D341Med (cell line): ENCODE results near the gene CAMK4.

Experiments
- DNase-seq: peaks from one replicate; pipeline ENCODE4 v3.0.0; 2012; ENCODE audit warnings: low spot score

CAMK4 gene

DNA sequence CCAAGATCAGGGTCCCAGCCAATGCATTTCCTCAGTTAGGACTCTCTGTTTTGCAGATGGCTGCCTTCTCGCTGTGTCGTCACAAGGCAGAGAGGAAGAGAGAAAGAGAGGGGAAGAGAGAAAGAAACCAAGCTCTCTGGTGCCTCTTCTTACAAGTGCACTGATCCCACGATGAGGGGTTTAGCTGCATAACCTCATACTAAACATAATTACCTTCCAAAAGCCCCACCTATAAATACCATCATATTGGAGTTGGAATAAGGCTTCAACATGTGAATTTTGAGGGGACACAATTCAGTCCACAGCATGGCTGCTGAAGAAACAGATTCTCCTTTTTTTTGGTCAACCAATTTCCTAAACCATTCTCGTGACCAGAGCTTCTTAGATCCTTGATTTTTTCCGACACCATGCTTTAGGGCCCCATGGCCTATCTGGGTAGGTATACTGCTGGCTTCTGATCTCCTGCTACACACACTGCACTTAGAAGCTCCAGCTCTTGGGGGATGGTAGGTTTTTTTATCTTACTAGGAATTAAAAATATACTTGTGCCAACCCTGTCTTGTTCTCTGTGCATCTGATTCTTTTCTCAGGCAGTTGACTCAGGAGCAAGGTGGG lies 5.1 kb downstream of the CAMK4 start:
- DNase-seq: no peak

DNA sequence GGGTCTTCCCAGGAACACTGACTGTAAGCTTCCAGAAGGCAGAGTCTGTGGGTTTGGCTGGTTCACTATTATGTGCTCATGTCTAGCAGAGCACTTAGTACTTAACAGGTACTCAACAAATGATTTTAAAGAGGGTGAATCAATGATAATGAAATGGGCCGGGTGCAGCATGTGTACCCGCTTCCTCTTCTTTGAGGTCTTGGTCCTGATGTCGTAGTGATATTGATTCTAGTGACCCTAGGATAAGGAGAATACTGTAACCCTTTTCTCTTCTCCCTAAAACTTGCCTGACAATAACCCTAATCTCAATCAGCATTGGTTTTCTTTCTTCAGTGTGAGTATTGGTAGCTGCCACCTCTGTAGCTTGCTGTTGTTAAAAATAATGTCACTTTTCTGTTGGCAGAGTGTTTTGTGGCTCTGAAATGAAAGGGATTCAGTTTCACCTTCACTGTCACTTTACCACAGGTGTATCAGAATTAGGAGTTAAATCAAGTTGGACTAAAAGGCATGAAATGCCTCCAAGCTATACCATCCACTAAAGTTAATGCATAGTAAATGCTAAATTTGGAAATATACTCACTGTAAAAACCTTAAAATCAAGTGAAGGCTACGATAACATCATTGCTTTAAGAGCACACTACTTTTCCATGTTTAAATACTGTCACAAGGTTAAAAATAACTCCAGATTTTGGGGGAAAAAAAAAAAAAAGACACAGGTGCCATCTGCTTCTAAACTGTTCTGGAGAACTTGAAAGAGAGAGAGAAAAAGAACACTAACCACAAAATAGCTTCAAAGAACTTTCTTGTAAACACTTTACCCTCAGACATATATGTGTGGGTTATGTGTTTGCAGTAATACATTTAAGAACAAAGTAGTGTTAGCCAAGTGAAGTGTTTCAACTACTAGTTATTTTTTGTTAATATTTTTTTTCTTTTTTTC lies 6.0 kb downstream of the CAMK4 start:
- DNase-seq: no peak

DNA sequence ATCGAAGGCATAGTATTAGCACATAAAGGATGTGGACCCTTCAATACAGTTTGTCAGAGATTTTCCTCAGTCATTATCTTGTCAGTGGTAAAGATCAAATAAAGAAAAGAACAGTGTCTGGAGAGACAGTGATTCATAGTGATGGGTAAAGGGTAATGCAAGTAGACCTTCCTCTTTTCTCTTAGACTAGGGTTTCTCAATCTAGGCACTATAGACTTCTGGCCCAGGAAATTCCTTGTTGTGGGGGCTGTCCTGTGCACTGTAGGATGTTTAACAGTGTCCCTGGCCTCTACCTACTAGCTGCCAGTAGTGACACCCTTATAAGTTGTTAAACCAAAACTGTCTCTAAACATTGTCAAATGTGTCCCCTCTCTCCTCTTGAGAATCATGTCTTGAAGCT lies 6.9 kb downstream of the CAMK4 start:
- DNase-seq: no peak

DNA sequence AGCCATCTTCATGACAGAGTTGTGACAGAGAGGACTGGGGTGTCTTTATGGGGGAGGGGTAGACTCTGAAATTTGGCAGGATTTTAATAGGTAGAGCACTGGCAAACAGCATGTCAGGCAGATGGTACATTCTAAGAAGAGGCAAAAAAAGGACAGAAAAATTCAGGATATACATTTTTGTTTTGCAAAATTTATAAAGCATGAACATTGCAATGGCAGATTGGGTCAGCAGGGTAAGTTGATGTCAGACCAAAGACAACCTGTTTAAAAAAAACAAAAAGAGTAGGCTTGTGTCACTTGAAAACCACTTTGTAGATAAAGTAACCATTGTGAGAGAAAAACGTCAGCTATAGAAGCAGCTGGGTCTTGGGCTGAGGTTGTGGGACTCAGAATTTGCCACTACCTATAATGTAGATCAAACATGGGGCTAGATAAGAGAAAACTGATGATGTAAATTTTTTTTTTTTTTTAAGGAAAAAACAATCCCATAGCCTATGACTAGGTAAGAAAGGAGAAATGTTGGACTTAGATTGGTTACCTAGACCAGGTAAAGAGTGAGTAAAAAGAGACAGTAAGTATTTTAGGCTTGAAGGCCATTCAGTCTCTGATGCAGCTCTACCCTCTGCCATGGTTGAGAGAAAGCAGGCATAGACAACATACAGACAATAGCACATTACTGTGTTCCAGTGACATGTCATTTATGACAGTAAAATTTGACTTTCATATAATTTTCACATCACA lies 8.3 kb downstream of the CAMK4 start:
- DNase-seq: no peak

DNA sequence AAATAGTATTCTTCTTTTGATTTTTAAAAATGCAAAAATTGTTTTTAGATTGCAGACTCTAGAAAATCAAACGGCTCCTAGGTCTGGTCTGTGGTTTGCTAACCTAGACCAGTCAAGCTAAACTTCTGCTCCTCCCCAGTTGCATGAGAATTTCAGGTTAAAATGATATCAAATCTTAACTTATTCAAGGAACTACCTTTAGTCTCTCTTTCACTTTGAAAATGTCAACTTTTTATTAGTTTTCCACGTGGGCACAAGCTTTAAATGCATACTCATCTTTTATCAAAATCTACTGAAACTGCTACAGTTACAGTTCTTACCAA lies 8.8 kb downstream of the CAMK4 start:
- DNase-seq: no peak

DNA sequence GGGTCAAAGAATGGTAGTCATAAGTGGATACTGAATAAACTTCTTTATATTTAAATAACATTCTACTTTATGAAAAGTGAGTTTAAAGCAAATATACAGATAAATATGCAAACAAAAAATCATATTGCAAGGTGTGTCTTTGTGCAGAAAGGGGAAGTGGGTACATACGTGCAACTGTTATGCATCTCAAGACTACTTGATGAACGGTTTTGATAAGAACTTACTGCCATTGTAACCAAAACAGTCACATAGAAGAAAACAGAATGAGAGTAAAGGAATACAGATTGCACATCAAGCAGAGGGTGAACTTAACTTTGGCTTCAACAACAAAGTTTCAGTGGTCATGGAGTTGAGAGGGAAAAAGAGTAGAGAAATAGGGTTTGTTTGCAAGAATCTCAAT lies 9.9 kb downstream of the CAMK4 start:
- no peak for DNase-seq

DNA sequence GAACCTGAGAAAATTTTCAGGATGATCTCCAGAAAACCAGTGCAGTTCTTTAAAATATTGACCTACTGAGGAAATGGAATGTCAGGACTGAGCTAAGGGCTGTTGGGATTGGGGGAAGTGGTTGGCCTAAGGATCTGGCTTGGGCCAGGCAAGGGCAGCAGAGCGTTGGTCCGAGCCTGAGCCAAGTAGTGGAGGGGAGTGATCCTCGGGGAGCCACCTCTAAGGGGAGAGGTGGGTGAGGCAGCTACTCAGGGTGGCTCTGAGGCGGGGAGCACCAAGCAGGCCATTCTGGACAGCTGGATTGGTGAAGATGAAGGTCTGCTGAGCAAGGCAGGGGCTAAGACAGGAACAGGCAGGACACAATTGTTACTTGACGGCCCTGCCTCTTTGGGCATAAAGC lies 11.5 kb downstream of the CAMK4 start:
- no peak for DNase-seq

DNA sequence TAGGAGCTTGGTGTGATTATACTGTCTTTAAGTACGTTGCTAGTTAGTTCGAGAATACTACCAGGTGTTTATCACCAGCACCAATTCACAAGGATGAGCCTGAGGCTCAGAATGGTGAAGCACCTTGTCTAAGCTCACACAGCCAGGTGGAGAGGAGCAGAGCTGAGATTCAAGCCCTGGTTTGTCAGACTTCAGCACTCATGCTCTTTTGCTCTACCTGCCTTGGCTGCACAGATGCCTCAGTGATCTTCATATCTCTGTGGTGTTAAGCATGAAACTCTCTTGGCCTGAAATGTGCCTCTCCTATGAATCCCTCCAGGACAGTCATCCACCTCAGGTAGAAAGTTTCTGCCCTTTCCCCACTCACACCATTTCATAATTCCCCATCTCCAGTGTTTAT lies 12.2 kb downstream of the CAMK4 start:
- no peak for DNase-seq

DNA sequence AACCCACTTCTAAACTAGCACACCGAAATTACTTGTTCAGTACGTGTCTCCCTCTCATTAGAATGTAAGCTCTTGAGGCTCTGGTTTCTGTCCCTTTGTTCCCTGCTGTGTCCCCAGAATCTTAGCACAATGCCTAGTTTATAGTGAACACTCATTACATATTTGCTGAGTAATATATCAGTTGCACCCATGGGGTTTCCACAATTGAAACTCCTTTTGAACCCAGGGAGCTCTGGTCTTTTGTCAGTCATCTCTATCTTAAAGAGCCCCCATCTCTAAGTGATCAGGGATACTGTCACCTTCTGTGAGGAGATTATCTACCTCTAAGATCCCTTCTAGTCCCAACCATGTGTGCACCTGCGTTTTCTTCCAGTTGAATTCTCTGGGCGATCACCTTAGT lies 12.8 kb downstream of the CAMK4 start:
- DNase-seq: no peak

DNA sequence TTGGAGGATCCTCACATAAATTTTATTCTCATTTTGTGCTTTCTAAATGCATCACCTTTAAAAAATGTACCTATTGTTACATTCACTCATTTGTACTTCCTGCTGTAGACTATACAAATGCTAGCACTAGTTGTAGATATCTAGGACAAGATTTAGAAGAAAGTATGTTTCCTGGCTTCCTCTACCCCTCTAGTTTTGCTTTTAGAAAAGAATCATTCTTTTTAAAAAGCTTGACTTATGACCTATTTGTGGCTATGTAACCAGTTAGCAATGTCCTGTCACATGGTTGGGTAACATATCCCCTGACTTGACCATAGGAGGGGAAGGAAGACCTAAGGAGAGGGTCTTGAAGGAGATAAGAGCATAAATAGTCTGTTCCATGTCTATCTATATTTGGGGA lies 13.3 kb downstream of the CAMK4 start:
- no peak for DNase-seq

DNA sequence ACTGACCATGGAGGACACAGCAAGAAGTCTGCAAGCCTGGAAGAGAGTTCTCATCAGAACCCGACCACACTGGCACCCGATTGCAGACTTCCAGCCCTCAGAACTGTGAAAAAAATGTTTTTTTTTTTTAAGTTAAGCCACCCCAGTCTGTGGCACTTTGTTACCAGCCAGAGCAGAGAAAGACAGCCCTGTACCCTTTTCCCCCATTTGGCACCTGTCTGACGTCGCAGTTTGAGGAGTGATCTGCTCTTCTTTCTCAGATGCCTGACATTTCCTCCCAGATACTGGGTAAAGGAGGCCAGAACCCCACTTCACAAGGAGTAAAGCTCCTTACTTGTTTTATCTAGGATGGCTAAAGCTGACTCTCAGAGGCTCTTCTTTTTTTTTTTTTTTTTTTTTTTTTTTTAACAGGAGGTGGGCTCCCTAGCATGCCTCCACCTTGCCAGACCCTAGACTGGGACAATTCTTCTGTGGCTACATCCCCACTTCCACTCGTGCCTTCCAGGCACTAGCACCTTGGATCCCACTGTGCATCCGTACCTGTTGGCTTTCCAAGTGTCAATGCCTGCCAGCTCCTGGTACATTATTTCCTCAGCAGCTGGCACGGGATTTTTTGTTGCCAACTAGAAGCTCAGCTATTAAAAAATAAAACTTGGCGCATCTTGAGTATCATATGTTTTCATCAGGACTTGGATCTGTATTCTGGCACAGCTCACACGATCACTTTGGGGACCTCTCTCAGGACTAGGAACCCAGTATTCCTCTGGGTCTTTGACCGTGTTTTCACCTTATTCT lies 14.4 kb downstream of the CAMK4 start:
- no peak for DNase-seq

DNA sequence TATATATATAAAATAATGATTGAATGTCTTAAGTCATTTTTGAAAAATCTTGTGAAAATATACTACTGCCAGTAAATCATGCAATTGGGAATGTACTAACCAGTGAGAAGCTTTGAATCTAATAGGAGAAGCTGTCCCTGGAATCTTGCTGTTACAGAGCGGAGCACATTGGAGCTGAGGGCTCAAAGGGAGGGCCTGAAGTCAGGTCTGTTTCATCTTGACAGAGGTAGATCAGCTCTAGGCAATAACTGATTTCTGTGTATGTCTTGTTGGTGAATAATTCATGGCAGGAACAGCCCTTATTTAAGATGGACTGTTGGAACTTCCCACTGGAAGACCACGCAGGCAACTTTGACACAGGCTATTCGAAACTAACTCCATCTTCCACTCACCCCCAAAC lies 17.5 kb downstream of the CAMK4 start:
- DNase-seq: no peak

DNA sequence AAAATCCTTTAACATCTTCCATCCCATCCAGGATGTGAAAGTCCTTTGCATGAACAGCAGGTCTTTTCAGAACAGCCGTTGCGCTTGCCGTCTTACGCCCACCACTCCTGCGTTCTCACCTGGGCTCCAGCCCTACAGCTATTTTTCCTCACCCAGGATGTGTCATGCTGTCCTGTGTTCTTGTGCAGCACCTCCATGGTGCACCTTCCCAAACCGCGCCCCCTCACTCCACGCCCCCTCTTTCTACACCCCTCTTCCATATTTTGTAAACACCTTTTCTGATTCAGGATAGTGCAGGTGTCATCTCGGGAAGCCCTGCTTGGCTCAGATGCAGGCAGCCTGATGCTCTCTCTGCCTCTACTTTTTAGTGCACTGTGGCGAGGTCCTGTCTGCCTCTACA lies 18.4 kb downstream of the CAMK4 start:
- DNase-seq: no peak

DNA sequence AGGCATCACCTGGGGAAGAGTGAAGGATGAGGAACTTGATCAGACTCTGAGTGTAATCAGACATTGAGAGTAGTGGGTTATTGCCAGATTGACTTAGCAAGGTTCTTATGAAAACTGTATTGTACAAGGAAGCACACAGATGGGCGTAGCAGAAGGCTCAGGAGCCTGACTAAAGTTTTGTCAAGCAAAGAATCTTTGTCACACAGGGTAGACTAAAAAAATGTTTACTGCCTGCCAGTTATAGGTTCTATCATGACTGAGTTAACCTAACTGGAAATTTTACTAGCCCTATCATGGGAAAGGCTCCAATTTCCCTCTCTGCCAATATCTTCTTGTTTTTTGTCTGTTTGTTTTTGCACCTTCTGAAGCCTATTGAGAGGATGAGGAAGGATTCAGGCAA lies 19.1 kb downstream of the CAMK4 start:
- DNase-seq: no peak

DNA sequence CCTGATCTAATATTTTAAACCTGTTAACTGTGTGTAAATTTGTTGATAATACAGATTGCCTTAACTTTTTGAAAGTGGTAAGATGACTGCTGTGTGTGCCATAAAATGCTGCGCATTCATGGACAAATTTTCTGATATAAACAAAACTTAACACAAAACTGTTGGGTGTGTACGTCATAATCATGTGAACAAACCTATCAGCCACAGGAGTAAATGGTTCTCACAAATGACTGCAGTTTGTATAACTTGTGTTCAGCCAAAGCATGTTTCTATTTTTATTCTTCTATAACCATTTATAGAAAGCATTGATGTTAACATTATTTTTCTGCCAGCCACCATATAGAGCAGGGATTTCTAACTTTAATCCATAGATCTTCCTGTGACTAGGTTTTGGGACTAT lies 21.5 kb downstream of the CAMK4 start:
- no peak for DNase-seq

DNA sequence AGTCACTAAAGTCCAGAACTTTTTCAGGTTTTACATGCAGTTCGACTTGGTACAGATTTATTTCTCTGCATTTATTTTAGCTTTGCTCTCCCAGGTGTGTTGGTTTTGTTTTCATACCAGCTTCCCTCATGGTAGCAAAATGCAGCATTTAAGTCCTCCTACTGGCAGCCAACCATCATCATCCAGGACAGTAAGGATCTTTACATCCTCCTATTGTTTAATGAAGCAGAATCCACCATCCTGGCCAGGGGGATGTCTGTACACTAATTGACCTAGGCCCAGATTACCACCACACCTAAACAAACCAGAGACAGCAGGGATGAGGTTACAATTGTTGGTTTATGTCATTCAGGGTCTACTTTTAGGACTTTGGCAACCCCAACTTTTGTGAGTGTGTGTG lies 22.3 kb downstream of the CAMK4 start:
- no peak for DNase-seq

DNA sequence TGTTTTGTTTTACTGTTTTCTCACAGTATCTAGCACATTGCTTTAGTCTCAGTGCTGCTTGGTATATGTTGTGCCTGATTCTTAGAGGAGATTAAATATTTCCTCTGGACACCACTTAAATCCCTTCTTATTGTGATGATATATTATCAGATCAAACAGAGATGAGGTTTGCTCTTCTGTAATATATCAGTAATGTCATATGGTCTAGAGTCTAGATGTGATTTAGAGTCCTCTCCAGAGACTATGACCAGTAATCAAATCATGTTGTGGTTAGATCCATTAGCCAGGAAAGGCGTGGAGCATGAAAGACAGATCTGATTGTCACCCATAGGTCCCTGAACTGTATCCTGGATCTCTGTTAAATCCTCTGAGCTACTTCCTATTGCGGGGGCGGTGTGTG lies 24.4 kb downstream of the CAMK4 start:
- no peak for DNase-seq

DNA sequence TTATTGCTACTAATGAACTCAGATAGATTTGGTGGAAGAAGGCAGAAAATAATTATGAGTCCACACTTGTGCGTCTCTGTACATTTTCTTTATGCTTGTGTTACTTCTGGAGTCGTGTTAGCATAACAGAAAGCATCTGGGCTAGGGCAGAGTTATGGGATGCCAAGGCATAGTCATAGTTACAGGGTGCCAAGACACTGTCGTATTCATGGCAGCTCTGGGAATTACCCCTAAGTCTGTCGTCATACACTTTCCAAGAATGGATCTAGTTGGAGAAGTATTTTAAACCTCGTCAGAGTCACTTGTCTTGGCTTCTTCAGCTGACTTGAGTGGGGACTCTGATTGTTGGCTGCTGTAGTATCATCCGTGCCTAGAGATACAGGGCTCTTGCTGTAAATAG lies 27.7 kb downstream of the CAMK4 start:
- no peak for DNase-seq

DNA sequence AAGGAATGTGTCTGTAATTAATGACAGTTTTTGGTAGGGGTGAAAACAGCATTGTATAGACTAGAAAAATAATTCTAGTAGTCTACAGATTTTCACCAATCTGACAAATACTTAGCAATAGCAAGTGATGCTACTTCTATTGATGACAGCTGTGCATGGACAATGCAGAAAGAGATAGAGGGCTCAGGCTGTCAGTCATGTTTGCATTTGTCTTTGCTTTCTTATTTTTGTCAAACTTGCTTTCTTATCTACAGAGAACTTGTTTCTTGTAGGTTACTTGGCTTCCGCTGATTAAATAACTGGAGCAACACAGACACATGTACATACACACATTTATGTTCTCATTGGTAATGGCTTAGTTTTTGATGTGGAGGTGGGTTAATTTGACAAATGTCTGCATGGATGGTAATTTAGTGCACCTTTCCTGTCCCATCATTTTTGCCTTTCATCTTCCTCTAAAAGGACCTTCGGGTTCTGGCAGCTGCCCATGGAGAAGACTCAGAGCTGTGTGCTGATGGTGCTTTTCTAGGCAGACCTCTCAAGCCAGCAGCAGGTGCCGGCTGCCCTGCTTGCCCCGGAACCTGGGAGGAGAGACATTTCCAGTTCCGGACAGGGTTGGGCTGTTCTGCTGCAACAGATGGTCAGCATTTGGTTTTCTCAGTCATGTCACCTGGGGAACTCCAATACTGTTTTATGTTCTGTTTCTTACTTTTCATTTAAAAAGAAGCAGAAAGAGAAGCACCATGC lies 28.8 kb downstream of the CAMK4 start:
- DNase-seq: no peak

DNA sequence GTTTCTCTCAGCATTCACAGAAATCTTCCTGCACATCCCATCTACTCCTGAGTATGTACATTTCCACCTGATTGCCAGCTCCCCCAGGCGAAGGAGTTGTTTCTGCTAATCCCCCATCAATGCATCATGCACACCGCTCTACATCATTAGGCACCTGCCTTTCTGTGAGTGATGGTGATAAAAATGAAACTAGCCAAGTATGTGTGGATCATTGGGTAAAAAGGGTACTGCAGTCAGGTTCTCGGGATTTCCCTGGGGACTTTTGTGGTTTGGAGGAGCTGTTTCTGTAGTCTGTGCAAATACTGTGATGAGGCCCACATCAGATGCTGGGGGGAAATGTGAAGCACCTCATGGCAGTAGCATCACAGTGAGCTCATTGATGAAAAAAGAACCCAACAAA lies 30.4 kb downstream of the CAMK4 start:
- DNase-seq: no peak

DNA sequence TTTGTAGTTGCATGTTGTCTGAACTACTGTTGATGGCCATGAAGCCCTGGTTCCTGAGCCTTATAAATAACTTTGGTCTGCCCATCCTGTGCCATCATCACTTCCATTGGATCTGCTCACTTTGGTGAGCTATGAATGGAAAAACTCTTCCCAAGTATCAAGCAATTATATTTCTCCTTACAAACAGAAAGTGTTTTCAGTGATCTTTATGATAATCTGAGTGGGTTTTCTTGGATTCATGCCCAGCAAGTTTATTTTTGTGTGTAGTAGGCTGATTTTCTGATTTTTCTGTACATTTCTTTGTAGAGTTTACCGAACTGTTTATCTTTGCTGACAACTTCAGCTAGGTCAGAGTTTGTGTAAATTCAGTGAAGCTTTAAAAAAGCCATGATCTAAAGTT lies 31.0 kb downstream of the CAMK4 start:
- no peak for DNase-seq

DNA sequence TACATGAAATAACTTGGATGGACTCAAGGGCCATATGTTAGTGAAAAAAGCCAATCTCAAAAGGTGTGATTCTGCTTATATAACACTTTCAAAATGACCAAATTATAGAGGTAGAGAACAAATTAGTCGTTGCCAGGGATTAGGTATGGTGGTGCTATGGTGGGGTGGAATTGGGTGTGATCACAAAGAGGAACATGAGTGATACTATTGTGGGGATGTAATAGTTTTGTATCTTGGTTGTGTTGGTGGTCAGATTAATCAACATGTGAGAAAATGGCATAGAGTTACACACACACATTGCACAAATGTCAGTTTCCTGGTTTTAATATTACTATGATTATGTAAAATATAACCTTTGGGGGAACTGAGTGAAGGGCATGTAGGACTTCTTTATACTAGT lies 31.9 kb downstream of the CAMK4 start:
- DNase-seq: no peak
